Activated naive CD4-positive, alpha-beta T cell treated with anti-CD3 and anti-CD28 coated beads, Interleukin-2, amount 10 ng/mL, durations not matched to agents 7 days and 5 days (primary cell): ENCODE measurements around the gene KNDC1.

Experiments
- CTCF ChIA-PET: fragments of 350-600 bp; sonication (Branson Sonifier 250); formaldehyde crosslinking; loops from one replicate; lab custom pipeline; 2021; ENCODE audit warnings: antibody characterized with exemption; lab: Charles Lee
- DNase-seq: peaks from one replicate; pipeline ENCODE4 v3.0.0-alpha.2; 2020
- H3K27ac Mint-ChIP-seq: one replicate; pipeline ENCODE4 v1.8.0; 2021; ENCODE audit warnings: mild to moderate bottlenecking, moderate library complexity, mixed read lengths
- H3K27me3 Mint-ChIP-seq: one replicate; pipeline ENCODE4 v1.8.0; 2021; ENCODE audit warnings: mild to moderate bottlenecking, mixed read lengths
- H3K36me3 Mint-ChIP-seq: one replicate; pipeline ENCODE4 v1.8.0; 2021; ENCODE audit warnings: mixed read lengths
- H3K4me1 Mint-ChIP-seq: one replicate; pipeline ENCODE4 v1.8.0; 2021; ENCODE audit warnings: mixed read lengths
- H3K4me3 Mint-ChIP-seq: one replicate; pipeline ENCODE4 v1.8.0; 2021; ENCODE audit warnings: mild to moderate bottlenecking, moderate library complexity, mixed read lengths
- H3K9me3 Mint-ChIP-seq: one replicate; pipeline ENCODE4 v1.8.0; 2021; ENCODE audit warnings: mixed read lengths

KNDC1 gene

DNA sequence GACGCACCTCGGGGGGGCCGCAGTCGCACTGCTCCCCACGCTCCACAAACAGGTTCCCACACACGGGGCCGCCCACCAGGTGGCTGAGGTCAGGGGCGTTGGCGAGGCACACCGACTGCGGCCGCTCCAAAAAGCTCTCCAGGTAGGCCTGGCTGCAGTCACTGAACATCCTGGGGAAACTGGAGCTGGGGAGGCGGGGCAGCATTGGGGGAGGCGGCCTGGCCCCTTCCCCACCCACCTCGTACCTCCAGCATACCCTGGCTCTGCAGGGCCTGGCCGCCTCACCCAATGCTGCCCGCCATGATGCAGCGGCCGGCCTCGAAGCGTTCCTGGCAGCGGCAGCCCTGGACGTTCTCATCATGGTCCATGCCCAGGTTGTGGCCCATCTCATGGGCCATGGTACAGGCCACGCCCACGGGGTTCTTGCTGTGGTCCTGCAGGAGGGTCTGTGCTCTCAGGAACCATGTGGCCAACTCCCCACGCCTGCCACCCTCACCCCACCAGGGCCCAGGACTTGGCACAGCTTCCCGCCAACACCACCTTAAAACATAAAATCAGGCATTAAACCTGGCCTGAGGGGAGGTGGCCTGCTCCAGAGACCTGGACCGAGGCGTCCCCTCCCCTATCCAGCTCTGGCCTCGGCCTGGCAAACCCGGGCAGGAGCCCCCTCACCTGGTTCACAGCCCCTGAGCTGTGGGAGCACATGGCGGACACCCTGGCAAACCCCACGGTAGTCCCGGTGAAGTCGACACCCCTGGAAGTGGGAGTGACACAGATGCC is 111.7 kb downstream of the KNDC1 start:
- H3K27me3 Mint-ChIP-seq: no peaks in the 10 kb centered on the region
- H3K4me1 Mint-ChIP-seq: peaks cover 16% of the 10 kb centered on the region
- no peak for DNase-seq
- H3K4me3 Mint-ChIP-seq: no peak overlapping the region
- no peak overlapping the region for H3K27ac Mint-ChIP-seq
- peaks cover 6% of the 10 kb centered on the region for H3K36me3 Mint-ChIP-seq
- CTCF ChIA-PET: no interaction called here
- H3K9me3 Mint-ChIP-seq: no peaks in the 10 kb centered on the region

DNA sequence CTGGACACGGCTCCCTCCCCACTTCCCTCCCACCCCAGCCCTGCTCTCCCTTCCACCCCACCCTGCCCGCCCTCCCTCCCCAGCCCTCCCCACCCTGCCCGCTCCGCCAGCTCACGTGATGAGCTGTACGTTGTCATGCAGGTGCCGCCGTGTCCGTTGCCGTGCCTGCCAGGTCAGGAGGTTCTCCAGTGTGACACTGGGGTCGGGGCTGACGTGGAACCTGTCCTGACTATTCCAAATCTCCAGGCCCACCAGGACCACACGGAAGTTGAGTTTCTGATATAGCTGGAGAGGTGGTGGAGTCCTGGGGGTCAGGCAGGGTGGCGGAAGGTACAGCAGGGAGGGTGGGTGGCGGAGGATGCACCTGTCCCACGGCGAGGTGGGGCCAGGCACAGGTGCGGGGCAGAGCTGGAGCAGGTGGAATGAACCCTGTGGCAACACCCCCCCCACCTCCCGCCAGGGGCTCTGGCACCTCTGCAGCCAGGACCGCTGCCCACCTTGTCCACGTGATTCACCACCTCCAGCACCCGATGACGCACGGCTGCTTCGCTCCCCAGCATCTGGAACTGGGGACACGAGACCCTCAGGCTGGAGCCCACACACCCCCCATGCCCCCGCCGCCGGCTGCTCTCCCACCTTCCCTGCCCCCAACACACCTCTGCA is 112.4 kb downstream of the KNDC1 start:
- H3K27me3 Mint-ChIP-seq: no peaks in the 10 kb centered on the region
- H3K4me1 Mint-ChIP-seq: peaks cover 16% of the 10 kb centered on the region
- CTCF ChIA-PET: no interaction called here
- peaks cover 6% of the 10 kb centered on the region for H3K36me3 Mint-ChIP-seq
- DNase-seq: no peak
- H3K27ac Mint-ChIP-seq: no peak overlapping the region
- H3K9me3 Mint-ChIP-seq: no peaks in the 10 kb centered on the region
- H3K4me3 Mint-ChIP-seq: no peak overlapping the region

DNA sequence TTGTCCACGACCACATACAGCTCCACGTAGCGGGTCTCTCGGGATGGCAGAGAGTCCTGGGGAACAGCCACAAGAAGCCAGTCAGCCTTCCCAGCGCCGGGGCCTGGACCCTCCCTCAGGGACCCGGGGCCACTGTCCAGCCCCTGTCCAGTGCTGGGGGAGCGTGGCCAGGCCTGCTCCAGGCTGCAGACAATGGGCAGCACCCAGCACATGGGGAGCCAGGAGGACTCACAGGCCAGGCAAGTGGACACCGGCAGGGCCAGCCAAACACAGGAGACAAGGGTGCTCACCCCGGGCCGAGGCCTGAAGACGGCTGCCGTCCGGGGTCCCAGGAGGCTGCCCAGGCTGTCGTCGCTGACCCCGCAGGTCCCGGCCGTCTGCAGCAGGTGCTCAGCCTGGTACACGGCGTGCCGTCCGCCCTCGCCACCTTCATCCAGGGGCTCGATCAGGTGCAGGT is 113.0 kb downstream of the KNDC1 start:
- H3K4me3 Mint-ChIP-seq: no peak overlapping the region
- CTCF ChIA-PET: no interaction called here
- H3K27ac Mint-ChIP-seq: no peak overlapping the region
- no peaks in the 10 kb centered on the region for H3K9me3 Mint-ChIP-seq
- peaks cover 6% of the 10 kb centered on the region for H3K36me3 Mint-ChIP-seq
- no peak for DNase-seq
- H3K4me1 Mint-ChIP-seq: peaks cover 22% of the 10 kb centered on the region
- no peaks in the 10 kb centered on the region for H3K27me3 Mint-ChIP-seq

DNA sequence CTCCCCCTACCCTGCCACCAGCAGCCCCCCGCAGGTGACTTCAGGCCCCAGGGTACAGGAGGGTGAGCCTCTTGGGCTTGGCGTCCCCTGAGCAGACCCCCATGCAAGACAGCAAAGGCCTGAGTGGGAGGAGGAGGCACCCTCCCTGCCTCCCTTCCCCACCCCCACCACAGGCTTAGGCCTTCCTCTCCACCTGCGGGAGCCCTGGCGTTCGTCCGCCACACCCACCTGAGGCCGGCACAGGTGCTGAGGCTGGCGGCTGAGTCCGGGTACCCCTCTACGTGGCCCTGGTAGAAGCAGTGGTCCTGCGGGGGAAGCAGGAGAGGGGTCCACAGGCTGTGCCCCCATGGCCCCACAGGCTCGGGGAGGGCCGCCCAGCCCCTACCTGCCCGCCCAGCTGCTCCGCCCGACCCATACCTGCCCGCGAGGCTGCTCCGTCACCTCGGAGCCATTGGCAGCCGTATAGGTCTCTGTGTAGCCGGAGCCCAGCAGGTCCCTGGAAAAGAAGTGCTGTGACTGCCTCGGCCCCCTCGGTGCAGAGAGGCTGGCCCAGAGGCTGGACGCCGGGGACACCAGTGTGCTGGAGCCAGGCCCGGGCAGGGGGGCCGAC is 113.6 kb downstream of the KNDC1 start:
- Mint-ChIP-seq H3K27ac (no peak overlapping the region), H3K4me1 (peaks cover 28% of the 10 kb centered on the region), H3K9me3 (no peaks in the 10 kb centered on the region), H3K27me3 (no peaks in the 10 kb centered on the region), H3K36me3 (peaks cover 9% of the 10 kb centered on the region), H3K4me3 (no peak overlapping the region)
- DNase-seq: no peak
- CTCF ChIA-PET: no interaction called here

DNA sequence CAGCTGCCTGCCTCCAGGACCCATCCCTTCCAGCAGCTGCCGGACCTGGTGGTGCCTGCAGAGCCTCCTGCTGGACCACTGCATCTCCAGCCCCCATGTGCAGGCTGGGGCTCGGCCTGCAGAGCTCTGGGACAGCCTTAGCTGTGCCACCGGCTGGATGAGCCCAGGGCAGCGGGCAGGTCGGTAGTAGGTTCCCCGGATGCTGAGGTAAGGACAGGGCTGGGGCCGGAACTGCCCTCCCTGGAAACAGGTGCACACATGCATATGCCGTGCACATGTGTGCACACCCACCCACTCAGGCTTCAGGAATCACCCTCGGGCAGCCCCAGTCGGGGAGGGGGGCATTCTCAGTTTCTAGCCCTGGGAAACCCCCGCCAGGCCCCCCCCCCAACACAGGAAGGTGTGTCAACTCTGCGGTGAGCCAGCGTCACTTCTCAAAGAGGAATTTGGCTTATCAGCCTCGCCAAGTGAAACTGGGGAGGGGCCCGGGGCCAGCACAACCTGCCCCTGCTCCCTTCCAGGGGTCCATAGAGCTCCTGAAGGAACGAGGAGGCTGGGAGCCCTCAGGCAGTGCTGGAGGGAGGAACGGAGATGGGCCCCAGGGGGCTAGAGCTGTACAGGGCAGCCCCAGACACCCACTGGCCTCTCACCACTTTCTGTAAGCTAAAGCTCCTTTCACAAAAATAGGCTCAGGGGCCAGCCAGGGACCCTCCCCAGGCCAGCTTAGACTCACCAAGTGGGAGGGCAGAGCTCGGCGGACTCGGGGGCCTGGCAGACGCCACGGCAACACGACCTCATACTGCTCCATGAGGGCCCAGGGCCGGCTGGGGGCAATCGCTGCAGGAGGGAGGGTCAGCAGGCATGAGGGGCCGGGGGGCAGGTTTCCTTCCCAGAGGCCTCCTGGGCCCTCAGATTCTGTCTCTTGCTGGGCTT is 115.0 kb downstream of the KNDC1 start:
- CTCF ChIA-PET: interaction anchor here (0.9 to 2.7 kb wide), 7 partner anchors 11 to 131 kb away, joined by 3 to 11 read pairs (median 4); no protein-coding TSS in a partner anchor
- H3K9me3 Mint-ChIP-seq: no peaks in the 10 kb centered on the region
- peaks cover 12% of the 10 kb centered on the region for H3K36me3 Mint-ChIP-seq
- peak overlapping the region; percentile 87 for H3K27ac Mint-ChIP-seq
- peaks cover 41% of the 10 kb centered on the region for H3K4me1 Mint-ChIP-seq
- no peaks in the 10 kb centered on the region for H3K27me3 Mint-ChIP-seq
- peak; percentile 88 for DNase-seq
- H3K4me3 Mint-ChIP-seq: peak overlapping the region; percentile 84

DNA sequence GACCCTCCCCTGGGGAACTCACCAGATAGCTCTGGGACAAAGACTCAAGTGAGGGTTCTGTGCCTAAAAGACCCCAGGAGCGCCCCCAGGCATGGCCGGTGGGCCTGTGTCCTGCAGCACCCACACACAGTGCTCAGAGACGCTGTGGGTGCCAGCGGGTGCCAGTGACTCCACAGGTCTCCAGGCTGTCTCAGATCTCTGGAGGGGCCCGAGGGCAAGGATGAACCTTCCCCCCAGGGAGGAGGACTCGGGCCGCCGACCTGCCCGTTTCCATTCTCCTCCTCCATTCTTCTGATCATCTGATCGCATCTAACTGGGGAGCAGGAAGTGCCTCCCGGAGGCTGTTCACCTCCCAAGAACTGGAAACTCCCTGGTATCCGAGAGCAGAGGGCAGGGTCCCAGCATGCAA is 115.7 kb downstream of the KNDC1 start:
- H3K27me3 Mint-ChIP-seq: no peaks in the 10 kb centered on the region
- CTCF ChIA-PET: interaction anchor here (0.9 to 2.7 kb wide), 7 partner anchors 12 to 132 kb away, joined by 3 to 11 read pairs (median 4); no protein-coding TSS in a partner anchor
- H3K9me3 Mint-ChIP-seq: no peaks in the 10 kb centered on the region
- peak; percentile 56 for DNase-seq
- peak overlapping the region; percentile 84 for H3K4me3 Mint-ChIP-seq
- H3K4me1 Mint-ChIP-seq: peaks cover 43% of the 10 kb centered on the region
- H3K27ac Mint-ChIP-seq: peak overlapping the region; percentile 87
- peaks cover 12% of the 10 kb centered on the region for H3K36me3 Mint-ChIP-seq
